Globus pallidus (tissue), 1 donor: ENCODE results near the gene LCE1D.

Source experiments
- DNase-seq: peaks from one replicate; pipeline ENCODE4 v3.0.0-alpha.2; 2015; ENCODE audit warnings: low spot score

The LCE1D gene, protein sequence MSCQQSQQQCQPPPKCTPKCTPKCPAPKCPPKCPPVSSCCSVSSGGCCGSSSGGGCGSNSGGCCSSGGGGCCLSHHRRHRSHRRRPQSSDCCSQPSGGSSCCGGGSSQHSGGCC

GRCh38 chr1:152796421-152796820 is at the start of gene LCE1D:
Gene LCE1D, plus strand, starts transcription at chr1:152796721. Its CDS starts 1,074 bp downstream, at chr1:152797795.
- no peak for DNase-seq

GRCh38 chr1:152747831-152748230 is 48.7 kb upstream of the LCE1D start:
- no peak for DNase-seq

GRCh38 chr1:152752225-152752624 is 44.3 kb upstream of the LCE1D start:
- no peak for DNase-seq

DNA sequence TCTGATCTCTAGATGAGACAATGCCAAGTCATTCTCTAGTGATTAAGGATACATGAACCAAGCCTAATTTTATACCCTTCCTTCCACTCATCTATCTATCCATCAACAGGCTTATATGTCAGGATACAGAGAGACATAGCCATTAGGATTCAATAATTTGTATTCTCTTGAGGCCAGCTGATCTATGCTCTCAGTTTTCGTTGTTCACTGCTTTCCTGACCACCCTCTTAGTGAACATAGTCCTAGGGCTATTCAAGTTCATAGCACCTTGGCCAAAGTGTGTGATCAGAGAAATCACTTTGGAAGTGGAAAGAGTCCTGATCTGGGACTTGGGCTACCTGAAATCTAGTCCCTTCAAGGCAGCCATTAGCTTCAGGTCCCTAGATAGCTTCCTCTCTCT is 42.9 kb upstream of the LCE1D start:
- no peak for DNase-seq

DNA sequence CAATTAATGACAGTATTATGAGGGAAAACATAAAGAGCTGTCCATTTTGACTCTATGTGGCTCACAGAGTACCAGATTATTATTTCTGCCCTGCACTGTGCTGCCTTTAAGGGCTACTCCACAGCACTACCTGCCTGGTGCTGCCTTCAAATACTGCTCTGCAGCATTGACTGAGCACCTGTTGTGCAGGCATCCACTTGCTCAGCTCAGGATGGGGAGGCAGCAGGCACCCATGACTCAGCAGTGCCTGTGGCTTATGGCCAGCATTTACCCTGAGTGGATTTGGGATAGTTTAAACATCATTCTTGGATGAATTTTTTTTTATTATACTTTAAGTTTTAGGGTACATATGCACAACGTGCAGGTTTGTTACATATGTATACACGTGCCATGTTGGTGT is 39.6 kb upstream of the LCE1D start:
- DNase-seq = no peak

DNA sequence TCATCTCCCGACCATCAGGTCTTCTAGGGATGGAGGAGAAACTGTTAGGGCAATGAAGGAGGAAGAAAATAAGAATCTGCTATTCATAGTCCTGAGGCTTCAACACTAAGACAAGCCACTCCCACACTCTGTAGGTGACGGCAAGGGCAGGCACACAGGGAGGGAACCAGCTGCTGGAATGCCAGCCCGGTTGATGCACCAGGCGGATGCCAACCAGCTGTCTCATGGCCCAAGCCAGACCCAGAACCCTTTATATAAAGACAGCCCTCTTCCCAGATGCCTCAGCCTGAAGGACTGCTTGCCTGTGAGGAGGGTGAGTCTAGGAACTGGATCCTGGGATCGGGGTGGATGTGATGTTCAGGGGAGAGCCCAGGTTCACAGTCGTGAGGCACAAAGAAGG is 38.8 kb upstream of the LCE1D start, which contains the start of gene KPRP:
KPRP (plus strand) TSS at position 279 of the 400 bp plus-strand sequence. CDS start 1,564 bp downstream, outside the sequence.
- DNase-seq = no peak

- DNase-seq = no peak
Measured at GRCh38 chr1:152758636-152759035, 37.9 kb upstream of the LCE1D start.

DNA sequence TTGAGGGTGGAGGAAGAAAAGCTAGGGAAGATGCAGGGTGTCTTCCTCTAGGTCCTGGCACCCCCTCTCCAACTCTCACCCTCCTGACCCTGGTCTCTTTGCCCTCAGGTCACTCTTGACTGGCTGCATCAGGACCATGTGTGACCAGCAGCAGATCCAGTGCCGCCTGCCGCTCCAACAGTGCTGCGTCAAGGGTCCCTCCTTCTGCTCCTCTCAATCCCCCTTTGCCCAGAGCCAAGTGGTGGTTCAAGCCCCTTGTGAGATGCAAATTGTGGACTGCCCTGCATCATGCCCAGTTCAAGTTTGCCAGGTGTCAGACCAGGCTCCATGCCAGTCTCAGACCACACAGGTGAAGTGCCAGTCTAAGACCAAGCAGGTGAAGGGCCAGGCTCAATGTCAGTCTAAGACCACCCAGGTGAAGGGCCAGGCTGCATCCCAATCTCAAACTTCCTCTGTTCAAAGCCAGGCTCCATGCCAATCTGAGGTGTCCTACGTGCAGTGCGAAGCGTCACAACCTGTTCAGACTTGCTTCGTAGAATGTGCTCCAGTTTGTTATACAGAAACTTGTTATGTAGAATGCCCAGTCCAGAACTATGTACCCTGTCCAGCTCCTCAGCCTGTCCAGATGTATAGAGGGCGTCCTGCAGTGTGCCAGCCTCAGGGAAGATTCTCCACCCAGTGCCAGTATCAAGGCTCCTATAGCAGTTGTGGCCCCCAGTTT is 36.9 kb upstream of the LCE1D start:
- DNase-seq = no peak

GRCh38 chr1:152760551-152761190 is 35.9 kb upstream of the LCE1D start:
- DNase-seq = no peak

DNA sequence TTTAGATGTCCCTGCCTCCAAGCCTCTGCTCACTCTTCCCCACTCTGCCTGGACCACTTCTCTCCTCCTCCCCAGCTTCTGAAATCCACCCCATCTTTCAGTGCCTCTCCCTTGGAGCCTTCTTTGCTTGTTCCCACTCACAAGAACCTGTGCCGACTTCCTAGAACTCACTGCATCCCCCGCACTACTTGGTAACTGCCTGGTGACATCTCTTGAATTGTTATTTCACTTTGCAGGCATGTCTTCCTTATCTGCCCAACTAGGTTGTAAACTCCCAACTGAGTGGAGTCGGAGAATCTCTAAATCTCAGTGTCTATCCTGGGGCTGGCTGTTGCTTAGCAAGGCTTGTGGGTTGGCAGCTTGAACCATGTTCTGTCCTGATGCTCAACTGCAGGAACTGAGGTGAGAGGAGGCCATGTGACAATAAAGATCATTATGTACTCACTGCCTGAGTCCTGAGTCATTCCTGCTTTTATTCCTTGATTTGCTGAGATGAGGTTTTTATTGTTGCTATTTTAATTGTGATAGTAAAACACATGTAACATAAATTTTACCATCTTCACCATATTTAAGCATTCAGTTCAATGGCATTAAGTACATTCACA is 34.8 kb upstream of the LCE1D start:
- no peak for DNase-seq

DNA sequence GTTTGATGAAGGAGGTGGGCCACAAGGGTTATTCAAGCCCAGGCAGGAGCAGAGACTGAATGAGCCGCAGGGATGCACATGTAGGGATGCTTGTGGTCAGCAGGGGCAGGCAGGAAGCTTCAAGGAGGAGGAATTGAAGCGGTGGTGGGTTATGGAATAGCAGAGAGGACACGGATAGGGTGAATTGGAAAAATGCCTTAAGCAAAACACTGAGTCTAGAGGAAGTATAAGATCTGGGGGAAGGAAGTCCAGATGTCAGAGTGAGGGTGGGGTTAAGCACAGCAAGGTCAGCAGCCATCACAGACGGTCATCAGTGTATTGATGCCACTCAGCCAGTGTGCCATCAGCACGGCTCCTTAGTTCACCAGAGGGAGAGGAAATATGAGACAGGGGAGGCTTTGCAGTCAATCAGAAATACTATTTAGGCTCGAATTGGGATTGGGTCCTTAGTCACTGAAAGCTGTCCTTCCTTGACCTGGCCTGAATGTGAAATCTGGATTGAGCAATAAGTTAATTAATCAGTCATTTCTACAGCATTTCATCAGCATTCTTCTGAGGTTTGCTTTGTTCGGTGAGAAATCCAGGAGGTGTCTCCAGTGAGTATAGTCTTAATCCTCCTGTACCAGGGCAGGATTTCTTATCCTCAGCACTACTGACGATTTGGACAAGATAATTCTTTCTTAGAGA is 27.5 kb upstream of the LCE1D start:
- no peak for DNase-seq

- no peak for DNase-seq
Measured at GRCh38 chr1:152770411-152770810, 26.1 kb upstream of the LCE1D start.

DNA sequence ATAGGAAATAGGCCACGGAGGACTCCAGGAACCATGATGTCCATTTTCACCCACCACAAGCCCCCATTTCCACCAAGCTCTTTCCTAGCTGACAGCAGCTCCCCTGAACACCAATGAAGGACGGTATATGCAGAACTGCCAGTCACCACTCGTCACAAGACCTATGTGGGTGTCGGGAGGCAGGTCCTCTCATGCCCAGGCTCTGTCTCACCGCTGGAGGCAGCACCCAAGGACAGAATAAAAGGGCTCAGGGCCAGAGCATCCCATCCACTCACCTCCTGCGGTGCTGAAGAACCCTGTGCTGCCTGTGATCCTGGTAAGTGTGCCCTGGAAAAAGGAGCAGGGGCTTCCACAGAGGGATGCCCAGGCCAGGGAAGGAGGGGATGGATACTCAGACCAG is 21.6 kb upstream of the LCE1D start, which contains the start of gene LCE1F:
LCE1F (plus strand) TSS at position 266 of the 400 bp plus-strand sequence. CDS start 1,232 bp downstream, outside the sequence.
- DNase-seq = no peak

DNA sequence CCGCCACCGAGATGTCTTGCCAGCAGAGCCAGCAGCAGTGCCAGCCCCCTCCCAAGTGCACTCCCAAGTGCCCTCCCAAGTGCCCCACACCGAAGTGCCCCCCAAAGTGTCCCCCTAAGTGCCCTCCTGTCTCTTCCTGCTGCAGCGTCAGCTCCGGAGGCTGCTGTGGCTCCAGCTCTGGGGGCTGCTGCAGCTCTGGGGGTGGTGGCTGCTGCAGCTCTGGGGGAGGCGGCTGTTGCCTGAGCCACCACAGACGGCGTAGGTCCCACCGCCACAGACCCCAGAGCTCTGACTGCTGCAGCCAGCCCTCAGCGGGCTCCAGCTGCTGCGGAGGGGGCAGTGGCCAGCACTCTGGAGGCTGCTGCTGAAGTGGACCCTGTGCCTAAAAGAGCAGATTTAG is 20.2 kb upstream of the LCE1D start:
- no peak for DNase-seq

GRCh38 chr1:152777510-152778137 is 18.9 kb upstream of the LCE1D start:
- DNase-seq = no peak

GRCh38 chr1:152783095-152783494 is 13.4 kb upstream of the LCE1D start:
- DNase-seq = no peak

DNA sequence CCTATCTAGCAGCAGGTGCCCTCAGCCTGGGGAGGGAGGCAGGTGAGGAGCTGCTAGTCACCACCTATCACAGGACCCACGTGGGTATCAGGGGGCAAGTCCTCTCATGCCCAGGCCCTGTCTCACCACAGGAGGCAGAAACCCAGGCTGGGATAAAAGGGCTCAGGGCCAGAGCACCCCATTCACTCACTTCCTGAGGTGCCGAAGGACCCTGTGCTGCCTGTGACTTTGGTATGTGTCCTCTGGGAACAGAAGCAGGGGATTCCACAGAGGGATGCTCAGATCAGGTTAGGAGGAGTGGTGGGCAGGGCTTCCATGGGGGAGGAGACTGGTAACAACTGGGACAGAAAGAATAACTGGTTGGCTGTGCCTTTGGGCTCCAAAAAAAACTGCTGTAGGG is 10.4 kb upstream of the LCE1D start, which contains the start of gene LCE1E:
LCE1E (plus strand) TSS at position 181 of the 400 bp plus-strand sequence. CDS start 1,043 bp downstream, outside the sequence.
- DNase-seq = no peak

- DNase-seq = no peak
Measured at GRCh38 chr1:152795686-152796085, 835 bp upstream of the LCE1D start.

DNA sequence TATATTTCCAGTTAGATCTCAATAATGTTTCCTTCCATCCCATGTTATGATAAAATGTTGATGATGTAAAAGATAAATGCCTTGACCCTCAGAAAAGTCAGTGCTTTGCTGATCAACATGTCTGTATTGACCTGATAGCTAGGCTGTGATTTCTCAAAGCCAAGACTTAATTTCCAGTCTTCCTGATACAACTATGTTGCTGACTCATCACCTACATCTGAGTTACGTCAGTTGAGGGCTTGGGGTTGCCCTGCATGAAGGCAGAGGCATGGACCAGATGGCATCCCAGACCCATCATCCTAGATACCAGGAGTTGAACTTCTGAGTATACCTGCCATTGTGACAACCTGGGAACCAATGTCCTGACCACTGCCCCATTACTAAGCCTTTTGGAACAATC is 4.8 kb downstream of the LCE1D start:
- DNase-seq = no peak

DNA sequence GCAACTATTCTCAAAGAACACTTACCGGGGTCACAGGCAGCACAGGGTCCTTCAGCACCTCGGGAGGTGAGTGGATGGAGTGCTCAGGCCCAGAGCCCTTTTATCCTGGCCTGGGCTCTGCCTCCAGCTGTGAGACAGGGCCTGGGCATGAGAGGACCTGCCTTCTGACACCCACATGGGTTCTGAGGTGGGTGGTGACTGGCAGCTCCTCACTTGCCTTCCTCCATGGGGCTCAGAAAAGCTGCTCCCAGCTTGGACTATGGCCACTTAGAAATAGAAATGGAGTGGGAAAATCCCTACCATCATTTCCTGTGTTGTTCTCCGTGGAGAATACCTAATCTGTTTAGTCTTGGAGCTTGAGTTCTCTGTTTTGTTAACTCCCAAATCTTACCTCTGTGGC is 10.1 kb downstream of the LCE1D start, which contains the start of gene LCE1C:
LCE1C (minus strand) TSS at position 76 of the 400 bp plus-strand sequence. CDS start 1,173 bp downstream, outside the sequence.
- DNase-seq = no peak

GRCh38 chr1:152811050-152811449 is 14.5 kb downstream of the LCE1D start:
- no peak for DNase-seq
